ENCODE results near the gene TRMT13.

GRCh38 chr1:100146958-100147357, 14.0 kb downstream of the TRMT13 start:
- TF ChIP-seq ZNF558 (CRISPR knock-in tag; IDR thresholded peaks at IDR 0.05; ENCODE audit: borderline replicate concordance), result no peak
- no peak for TF ChIP-seq KDM5A (IDR thresholded peaks at IDR 0.05; ENCODE audit: borderline replicate concordance, low read length)
- TF ChIP-seq TERF1 (CRISPR knock-in tag; IDR thresholded peaks at IDR 0.05), result no peak
- TF ChIP-seq ZFP36 (IDR thresholded peaks at IDR 0.05; ENCODE audit: borderline replicate concordance, low read depth, low read length, partially characterized antibody), result no peak
- TF ChIP-seq EP300 (IDR thresholded peaks at IDR 0.05; ENCODE audit: low read depth in 2 of 2, low read length in 2 of 2), result no peak
- no peak for TF ChIP-seq EP300 (CRISPR knock-in tag; IDR thresholded peaks at IDR 0.05; ENCODE audit: borderline replicate concordance)
- TF ChIP-seq TBP (CRISPR knock-in tag; IDR thresholded peaks at IDR 0.05), result no peak
- no peak for TF ChIP-seq HCFC1 (IDR thresholded peaks at IDR 0.05; ENCODE audit: low read depth, low read length)
- TF ChIP-seq RNF2 (conservative IDR thresholded peaks at IDR 0.05; ENCODE audit: low read depth), result no peak
- TF ChIP-seq SIN3A (IDR thresholded peaks at IDR 0.05; ENCODE audit: borderline replicate concordance, low read depth, low read length), result no peak
- no peak for TF ChIP-seq JUN (CRISPR knock-in tag; IDR thresholded peaks at IDR 0.05)
- TF ChIP-seq, protein P1, sequence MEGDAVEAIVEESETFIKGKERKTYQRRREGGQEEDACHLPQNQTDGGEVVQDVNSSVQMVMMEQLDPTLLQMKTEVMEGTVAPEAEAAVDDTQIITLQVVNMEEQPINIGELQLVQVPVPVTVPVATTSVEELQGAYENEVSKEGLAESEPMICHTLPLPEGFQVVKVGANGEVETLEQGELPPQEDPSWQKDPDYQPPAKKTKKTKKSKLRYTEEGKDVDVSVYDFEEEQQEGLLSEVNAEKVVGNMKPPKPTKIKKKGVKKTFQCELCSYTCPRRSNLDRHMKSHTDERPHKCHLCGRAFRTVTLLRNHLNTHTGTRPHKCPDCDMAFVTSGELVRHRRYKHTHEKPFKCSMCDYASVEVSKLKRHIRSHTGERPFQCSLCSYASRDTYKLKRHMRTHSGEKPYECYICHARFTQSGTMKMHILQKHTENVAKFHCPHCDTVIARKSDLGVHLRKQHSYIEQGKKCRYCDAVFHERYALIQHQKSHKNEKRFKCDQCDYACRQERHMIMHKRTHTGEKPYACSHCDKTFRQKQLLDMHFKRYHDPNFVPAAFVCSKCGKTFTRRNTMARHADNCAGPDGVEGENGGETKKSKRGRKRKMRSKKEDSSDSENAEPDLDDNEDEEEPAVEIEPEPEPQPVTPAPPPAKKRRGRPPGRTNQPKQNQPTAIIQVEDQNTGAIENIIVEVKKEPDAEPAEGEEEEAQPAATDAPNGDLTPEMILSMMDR (CRISPR knock-in tag; IDR thresholded peaks at IDR 0.05), result no peak
- TF ChIP-seq ELF3 (CRISPR knock-in tag; IDR thresholded peaks at IDR 0.05), result no peak
- no peak for TF ChIP-seq ZKSCAN8 (CRISPR knock-in tag; IDR thresholded peaks at IDR 0.05; ENCODE audit: borderline replicate concordance)
- no peak for TF ChIP-seq ZNF318 (CRISPR knock-in tag; IDR thresholded peaks at IDR 0.05)

Data from HepG2 (cell line).